Fibroblast of lung (primary cell): ENCODE results near the gene SIAH3.

Experiments used
- EZH2 ChIP-seq: IDR thresholded peaks from 2 replicates; pipeline ENCODE4 v1.5.1; 2012; ENCODE audit warnings: low read length, control low read depth, mild to moderate bottlenecking; ENCODE audit errors: missing control alignments
- TF ChIP-seq, protein P1 (sequence below), 2 donors: IDR thresholded peaks in 1 of 2; conservative IDR thresholded peaks in 1 of 2; 1 replicate in 1 of 2; 2 replicates in 1 of 2; pipeline ENCODE4 v1.5.1; 2011 to 2012; ENCODE audit warnings: low read length in 2 of 2, control low read depth in 1 of 2, inconsistent platforms in 1 of 2, low read depth in 1 of 2, mild to moderate bottlenecking in 1 of 2

DNA sequence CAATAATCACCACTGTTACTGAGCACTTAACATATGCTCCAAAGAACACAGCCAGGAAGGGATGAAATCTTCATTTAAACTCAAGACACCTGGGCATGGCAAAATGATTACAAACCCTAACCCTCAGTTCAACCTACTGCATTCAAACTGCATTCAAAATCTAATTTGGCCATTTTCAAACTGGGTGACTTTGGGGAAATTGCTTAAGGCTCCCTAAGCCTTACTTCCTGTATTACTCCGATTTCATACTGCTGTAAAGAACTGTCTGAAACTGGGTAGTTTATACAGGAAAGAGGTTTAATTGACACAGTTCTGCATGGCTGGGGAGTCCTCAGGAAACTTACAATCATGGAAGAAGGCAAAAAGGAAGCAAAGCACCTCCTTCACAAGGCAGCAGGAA lies 99.0 kb downstream of the SIAH3 start:
- TF ChIP-seq, protein P1, sequence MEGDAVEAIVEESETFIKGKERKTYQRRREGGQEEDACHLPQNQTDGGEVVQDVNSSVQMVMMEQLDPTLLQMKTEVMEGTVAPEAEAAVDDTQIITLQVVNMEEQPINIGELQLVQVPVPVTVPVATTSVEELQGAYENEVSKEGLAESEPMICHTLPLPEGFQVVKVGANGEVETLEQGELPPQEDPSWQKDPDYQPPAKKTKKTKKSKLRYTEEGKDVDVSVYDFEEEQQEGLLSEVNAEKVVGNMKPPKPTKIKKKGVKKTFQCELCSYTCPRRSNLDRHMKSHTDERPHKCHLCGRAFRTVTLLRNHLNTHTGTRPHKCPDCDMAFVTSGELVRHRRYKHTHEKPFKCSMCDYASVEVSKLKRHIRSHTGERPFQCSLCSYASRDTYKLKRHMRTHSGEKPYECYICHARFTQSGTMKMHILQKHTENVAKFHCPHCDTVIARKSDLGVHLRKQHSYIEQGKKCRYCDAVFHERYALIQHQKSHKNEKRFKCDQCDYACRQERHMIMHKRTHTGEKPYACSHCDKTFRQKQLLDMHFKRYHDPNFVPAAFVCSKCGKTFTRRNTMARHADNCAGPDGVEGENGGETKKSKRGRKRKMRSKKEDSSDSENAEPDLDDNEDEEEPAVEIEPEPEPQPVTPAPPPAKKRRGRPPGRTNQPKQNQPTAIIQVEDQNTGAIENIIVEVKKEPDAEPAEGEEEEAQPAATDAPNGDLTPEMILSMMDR (conservative IDR thresholded peaks at IDR 0.05 in 1 of 2, IDR thresholded peaks at IDR 0.05 in 1 of 2; ENCODE audit: low read depth in 1 of 2, low read length in 2 of 2) = no peak
- TF ChIP-seq EZH2 = no peak
